ENCODE data around the gene PSKH1.

Gene PSKH1

DNA sequence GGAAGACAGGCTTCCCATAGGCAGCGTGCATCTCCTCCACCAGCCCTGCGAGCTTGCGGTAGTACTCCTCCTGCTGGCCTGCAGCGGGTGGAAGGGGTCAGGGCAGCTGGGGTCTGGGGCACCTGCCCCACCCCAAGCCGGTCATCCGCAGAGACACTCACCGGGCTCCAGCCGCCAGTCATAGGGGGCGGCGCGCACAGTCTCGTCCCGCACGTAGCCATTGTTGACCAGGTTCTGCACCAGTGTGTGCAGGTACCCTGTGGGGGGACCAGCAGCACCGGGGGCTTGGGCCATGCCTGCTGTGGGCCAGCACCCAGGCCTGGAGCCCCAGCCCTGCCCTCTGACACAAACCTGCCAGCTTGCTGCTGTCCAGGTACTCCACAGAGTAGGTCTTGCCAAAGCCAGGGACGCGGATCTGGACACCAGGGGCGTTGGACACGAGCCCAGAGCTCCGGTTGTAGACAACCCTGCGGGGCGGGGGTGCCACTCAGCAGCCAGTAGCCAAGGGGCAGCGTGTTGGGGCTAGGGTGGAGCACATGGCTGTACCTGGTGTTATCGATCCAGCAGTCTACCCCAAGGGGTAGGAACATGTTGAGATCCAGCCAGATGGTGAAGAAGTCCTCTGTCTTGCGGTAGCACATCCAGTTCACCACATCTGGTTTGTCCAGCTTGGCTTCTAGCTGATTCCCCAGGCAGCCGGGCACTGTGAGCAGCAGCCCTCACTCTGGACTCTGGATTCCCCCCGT, 49.6 kb downstream of the PSKH1 start:
- no peak for DNase-seq

DNA sequence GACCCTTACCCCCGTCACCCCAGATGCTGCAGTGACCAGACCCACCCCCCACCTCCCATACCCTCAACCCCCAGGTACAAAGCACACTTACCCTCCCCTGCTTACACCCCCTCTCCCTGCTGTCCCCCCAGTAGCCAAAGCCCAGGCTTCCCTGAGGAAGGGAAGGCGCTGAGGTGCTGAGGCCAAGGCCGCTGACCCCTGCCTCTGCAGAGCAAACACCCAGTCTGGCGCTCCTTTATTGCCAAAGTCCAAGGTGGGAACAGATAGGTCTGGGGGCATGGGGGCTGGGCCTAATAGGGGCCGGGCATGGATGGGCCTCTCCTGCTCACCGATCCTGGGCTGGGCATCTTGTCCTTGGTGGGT, 50.2 kb downstream of the PSKH1 start:
- DNase-seq: no peak

DNA sequence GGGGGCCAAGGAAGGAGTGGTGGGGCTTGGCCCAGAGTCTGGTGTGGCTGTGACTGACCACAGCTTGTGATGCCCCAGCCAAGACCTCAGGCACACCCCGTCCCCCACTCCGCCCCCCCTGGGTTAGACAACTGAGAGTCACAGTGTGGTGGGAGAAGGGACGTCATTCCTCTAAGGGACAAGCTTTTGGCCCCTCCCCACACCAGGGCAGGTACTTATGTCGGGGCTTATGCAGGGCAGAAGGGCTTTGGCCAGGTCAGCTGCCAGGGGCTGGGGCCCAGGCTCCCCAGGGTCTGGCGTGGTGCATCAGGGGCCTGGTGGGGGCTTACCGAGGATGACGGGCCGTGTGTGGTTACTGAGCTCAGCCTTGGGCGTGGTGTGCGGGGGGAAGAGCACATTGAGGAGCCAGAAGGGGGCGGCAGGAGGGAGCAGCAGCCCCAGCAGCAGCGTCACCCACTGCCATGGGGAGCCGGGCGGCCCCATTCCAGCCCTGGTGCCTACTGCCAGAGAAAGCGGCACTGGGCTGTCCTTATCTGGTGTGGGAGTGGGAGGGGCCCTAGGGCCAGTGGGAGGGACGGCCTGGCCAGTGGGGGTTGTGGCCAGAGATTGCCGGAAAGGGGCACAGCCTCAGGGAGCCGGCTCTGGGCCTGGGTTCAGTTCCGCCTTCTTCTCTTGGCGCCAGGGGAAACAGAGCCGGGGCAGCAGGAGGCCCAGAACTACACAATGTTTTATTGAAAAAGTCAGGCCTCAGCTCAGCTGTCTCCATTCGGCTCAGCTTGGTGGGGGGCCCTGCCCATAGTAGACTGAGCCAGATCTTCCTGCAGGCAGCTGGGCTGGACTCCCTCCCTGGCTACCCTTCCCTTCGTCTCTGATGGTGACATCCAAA, 50.8 kb downstream of the PSKH1 start, which contains the start of gene LCAT:
Gene LCAT, minus strand, starts transcription at position 502 of the 886 bp plus-strand sequence. Its CDS starts 19 bp downstream, at position 483.
- no peak for DNase-seq

DNA sequence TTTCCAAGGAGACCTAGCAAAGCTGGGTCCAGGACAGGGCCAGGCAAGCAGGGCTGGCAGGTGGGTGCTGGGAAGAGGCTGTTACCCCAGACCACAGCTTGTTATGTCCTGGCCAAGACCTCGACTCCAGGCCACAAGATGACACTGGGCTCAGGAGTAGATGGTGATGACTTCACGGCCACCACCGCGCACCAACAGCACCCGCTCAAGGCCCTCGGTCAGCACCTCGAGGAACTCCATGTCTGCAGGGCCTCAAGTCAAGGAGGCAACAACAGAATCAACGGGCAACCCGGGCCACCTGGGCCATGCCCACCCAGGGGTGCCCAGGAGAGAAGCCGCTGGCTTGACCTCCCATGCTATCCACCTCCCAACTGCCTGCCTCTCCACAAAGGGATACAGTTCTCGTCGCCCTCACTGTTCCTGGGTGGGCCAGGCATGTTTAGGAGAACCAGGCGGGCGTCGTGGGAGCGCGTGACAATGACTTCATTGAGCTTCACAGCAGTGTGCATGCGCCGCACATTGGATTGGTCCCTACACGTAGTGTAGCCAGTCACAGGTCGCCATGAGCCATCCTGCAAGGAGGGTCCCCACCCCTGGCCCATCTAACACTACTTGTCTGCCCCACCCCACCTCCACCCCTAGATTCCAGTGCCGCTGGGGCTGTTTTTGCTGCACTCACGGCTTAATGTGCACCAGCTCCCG, 51.8 kb downstream of the PSKH1 start:
- DNase-seq: no peak

DNA sequence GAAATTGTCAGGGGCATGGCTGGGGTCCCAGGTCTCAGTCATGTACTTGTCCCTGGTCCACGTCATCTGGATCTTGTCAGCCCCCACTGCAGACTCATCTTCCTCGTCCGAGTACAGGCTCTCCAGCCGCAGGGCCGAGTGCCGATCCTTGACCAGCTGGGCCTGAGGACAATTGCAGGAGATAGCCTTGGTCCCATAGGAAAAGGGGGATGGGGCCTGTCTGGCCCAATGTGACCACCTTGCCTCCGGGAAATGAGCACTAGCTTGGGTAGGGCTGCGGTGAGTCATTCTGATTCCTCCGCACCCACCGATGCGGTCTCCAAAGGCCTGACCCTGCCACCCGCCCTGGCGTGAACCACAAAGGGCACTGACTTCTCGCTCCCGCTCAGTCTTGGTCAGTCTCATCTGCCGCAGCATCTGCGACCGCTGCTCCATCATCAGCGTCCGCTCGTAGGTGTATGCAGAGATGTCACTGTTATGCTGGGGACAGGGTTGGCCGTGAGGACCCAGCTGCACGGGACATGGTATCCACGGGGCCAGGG, 52.4 kb downstream of the PSKH1 start:
- no peak for DNase-seq

DNA sequence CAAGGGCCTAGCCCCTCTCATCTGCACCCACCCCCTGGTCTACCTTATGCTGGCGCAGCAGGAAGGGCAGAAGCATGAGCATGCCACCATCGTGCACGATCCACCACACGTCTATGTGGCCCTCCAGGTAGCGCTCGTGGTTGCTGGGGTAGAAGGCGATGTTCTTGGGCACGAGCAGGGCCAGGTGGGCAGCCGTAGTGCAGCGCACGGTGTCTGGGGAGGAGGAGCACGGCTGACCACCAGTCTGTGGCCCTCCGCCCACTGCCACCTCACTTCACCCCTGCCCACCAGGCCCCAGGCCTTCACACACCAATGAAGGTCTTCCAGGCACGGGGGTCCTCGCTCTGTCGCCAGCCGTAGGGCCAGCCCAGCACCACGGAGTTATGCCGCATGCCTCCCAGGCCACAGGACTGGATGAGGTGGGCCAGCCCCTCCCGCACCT, 53.1 kb downstream of the PSKH1 start:
- DNase-seq: no peak

DNA sequence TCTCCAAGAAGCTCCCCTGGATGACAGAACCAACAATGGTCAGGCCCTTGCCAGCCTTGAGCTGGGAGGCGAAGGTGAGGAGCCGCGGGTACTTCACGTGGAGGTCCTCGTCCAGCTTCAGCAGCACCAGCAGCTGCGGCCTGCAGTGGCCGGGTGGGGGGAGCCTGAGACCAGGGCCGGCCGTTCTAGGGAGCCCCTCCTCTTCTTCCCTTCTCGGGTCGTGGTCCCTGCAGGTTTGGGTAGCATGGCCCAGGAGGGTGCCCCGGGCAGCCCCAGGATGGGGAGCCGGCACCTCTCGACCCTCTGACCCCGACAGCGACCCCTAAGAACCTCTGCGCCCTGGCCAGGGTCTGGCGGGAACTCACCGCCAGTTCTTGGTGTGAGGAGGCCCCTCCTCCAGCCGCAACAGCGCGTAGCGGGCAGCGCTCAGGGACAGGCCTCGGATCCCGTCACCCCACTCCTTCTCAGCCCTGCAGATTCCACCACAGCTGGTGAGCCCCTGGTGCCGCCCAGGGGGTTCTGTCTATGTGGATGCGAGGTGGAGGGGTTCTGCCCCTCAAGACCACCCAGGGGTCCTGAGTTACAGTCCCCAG, 54.0 kb downstream of the PSKH1 start:
- no peak for DNase-seq

DNA sequence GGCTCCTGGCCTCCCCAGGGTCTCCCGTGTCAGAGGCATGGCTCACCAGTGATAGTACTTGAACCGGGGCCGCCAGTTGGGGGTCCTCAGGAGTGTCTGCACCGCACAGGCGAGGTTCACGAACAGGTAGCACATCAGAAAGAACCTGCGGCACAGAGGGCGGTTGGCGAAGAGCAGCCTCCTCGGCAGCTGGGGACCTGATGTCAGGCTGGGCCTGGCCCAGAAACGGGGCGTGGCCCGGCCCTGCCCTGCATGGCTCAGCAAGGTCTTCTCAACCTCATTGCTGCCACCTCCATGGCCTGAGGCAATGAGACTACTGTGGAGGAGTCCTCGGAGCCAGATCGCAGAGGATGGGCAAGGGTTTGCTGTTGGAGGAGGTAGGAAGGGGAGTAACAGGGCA, 55.0 kb downstream of the PSKH1 start:
- no peak for DNase-seq

DNA sequence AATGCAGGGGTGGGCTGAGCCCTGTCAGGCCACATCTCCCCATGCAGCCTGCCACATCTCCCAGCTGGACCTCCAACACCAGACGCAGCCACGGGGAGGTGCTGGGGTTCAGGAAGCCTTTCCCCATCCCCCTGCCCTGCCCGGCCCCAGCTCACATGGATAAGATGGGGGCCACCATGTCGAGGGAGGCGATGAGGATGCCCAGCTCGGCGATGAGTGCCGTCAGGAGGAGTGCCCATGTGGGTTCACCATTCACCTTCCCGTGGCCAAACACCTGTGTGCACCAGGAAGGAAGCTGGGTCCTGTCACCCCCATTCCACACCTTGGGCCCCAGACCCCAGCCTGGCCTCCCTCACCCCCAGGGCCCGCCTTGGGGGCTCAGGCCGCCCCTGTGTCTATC, 56.6 kb downstream of the PSKH1 start:
- DNase-seq: no peak

DNA sequence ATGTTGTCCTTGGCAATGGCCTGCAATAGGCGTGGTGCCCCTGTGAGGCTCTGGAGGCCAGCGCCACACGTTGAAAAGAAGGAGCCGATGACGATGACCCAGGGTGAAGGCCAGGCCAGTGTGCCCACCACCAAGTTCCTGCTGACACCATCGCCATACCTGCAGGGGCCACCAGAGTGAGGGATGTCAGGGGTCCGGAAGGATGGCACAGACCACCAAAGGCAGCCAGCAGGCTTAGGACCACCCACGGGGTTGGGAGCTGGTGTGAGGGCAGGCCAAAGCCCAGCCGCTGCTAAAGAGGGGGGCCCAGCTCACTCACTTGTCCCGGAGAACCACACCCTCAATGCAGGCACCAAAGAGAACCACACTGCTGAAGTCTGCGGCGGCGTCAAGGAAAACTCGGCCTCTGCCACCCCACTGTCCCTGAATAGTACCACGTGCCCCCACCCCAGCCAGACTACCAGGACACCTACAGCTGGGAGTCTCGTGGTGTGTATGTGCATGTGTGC, 57.3 kb downstream of the PSKH1 start:
- DNase-seq: no peak

DNA sequence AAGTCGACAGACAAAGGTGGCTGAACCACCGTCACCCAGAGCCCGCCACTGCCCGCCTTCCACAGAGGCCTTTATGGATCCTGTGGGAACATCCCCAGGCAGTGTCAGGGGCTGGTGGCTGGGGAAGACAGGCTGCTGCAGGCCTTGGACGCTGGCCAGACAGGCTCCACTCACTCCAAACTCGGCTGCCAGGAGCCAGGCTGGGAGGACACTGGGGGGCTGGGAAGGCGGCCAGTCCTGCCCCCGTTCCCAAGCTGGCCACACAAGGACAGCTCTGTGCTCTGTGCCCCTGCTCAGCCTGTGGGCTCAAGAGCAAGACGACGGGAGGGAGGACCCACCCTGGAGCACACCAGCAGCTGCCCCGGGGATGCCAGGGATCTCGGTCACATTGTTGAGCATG, 58.4 kb downstream of the PSKH1 start:
- peak in 1 of 2 experiments; percentile 64 for DNase-seq

DNA sequence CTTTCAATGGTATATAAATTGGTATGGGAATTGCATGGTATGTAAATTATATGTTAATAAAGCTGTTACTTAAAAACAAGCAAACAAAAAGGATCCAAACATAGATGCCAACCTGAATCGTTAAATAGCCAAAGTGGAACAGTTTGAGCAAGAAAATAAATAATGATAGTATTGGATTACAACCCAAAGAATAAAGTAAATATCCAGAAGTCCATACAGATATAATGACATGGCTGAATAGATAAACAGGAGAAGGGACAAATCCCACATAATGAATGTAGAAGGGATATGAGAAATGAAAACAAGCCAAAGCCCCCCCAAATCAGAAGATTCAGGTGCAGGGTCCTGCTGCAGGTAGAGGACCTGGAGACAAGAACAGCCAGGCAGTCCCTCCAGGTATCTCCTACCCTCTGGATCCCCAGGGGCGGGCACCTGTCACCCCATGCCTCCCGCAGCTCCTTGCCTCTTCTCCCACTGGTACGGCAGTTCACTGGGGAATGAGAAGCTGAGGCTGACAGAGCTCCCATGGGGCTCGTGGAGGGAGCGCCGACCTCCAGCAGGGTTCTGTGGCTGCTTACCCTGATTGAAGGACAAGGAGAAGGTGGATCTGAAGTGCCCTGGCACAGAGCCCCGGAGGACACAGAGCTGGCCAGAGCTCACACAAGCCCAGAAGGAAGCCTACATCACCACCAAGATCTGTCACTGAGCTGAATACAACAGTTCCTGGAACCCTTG, 60.8 kb downstream of the PSKH1 start:
- DNase-seq: no peak

DNA sequence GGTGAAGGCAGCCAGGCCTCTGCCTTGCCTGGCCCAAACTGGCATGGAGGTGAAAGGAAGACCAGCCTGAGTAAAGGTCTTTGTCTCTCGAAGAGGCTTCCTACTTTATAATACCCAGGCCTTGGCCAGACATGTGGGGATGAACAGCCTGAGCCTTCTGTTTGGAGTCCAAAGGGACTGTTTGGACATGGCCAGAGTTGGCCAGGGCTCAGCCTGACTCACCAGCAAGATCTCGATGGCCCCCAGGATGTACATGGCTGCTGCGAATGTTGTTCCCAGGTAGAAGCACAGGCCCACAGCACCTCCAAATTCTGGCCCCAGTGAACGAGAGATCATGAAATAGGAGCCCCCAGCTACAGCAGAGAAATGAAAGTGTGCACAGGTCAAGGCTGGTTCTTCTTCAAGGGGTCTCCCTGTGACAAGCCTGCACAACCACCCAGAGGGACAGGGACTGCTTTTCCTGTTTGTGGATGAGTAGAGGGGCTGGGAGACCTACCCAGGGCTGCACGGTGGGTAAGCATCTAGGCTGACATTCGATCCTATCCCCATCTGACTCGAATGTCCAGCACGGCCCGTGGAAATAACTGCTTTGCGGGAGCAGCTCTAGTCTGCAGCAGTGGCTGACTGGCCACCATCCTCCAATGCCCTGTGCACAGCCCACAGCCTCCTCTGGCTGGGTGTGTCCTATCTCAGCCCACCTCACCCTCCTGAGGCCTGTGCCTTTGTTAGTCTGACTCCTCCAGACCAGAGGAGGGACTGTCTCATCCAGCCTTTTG, 61.6 kb downstream of the PSKH1 start:
- DNase-seq: no peak

DNA sequence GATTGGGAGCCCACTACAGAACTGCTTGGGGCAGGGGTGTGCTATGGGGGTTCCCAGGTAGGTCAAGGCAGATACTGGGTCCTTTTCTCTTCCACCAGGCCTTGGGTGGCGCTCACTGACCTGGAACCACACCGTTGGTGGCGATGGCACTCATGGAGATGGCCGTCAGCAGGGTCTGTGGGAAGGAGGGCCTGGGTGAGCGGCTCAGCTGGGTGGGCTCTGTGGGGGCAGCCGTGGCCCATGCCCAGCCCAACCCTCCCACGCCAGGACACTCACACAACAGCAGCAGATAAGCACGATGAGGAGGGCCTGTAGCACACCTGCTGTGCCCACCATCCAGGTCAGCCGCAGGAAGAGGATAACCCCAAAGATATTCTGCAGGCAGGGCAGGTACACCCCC, 64.6 kb downstream of the PSKH1 start:
- DNase-seq: no peak

DNA sequence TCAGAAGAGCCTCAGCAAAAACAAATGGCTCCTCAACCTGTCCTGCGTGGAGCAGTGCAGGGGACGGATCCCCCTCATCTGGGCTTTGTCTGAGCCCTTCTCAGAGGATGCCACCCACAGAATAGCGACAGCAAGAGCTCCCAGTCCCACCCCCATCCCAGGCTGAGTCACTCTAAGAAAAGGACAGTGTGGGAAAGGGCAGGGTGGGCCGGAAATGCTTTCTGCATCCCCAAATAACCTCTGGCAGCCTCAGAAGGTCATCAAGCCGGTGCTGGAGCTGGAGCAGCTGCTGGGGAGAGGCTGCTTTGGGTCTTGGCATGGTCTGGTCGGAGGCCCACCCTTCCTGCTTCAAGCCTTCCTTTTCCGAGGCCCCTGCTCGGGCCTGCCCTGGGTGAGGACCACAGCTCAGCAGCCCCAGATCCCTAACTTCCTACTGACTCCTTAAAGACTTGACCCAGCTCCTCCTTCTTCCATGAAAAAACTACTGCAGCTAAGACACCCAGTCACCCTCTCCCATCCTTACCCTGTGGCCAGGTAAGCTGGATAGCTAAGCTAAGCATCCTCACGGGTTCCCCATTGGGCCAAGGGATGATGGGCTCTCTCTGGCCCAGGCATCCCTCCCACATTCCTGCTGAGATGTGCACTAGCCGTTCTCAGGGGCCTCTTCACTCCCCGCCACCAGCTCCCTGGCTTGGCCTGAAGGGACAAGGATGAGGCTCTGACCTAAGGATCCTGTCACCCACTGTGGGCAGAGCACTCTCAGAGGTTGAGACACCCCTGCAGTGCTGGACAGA, 66.7 kb downstream of the PSKH1 start:
- no peak for DNase-seq

DNA sequence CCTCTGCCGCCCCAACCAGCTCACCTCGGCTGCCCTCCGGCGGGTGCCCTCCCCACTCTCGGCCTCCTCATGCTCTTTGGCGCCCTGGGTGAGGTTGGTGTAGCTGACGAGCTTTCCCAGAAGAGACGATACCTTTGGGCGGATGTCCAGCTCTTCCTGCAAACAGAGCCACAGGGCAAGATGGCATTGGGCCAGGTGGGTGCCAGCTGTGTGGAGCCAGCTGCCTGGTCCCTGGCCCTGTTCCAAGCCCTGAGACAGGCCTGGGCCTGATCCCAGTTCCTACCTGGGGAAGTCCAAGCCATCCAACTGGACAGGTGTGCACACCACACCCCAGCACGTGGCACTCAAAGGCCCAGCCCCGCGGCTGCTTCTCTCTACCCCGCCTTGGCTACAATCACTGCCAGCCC, 68.5 kb downstream of the PSKH1 start:
- peak in 1 of 2 experiments; percentile 4 for DNase-seq

DNA sequence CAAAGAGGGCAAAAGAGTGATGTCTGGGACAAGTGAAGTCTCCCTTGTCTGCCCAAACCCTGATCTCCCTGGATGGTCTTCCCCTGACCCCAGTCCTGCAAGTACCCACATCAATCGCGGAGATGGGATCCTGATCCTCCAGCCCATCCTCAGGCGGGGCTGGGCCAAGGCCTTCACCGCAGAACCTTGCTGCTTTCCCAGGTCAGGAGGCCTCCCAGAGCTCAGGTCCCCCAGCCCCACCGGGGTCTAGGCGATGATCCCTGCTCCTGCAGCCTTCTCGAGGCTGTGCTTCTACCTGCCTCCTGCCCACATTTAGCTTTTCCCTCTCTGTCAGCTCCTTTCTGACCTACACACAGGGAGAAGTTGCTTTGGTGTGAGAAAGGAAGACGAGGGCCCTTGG, 69.1 kb downstream of the PSKH1 start:
- no peak for DNase-seq

DNA sequence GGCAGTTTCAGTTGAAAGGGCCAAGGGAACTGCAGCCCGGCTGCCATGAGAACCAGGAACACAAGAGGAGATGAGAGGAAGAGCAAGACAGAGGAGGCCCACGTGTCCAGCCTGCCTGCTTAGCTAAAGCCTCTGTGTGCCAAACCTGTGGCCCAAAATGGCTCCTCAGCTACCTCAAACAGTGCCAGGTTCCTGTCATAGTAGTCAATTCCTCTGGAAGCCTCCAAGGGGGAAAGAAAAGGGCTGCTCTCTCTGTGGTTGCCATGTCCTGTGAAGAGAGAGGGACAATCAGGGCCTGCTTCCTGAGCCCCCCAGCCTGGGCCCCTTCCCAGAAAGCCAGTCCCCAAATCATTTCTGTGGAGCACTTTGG, 70.2 kb downstream of the PSKH1 start:
- no peak for DNase-seq

DNA sequence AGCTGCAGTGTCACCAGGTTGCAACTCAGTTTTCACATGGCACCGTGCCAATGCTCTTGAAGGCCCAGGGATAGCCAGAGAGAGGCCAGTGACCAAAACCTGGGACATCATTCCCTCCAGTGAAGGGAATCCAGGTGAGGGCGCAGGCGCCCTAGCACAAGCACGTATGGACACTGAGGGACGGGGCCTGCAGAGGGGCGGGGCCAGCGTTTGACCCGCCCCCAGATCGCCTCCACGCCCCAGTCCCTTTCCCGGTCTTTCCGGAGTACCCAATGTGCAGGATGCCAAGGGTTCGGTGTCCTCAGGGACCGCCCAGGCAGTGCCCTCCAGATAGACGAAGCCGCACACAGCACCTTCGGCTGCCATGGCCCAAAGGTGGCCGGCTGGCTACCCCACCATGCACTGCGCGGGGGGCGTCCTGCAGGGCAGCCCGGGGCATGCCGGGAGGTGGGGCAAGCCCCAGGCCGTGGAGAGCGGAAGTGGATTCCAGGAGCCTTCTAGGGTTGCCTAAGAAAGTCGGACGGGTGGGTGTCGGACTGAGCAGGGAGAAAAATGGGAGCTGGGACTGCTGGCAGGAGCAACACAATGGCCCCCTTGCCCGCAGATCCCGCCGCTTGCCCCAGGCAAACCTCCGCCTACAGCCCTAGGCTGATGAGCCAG, 70.7 kb downstream of the PSKH1 start:
- DNase-seq: no peak

Data from NCI-H446 (cell line).